MG63 (cell line): ENCODE results near the gene MAGEB6. TPM values are rescaled to one million over a fixed set of nuclear protein-coding genes. Genes with fewer than 3 reads are reported as not detected.
"Not testable (repeated sequence)": the region's sequence is repeated elsewhere in the genome, so short reads cannot be mapped to it uniquely, and the experiment has no call there.

Source experiments
- DNase-seq: peaks from one replicate; pipeline ENCODE4 v3.0.0-alpha.2; 2020
- H3K27me3 ChIP-seq: fragments of 250-450 bp; sonication (Bioruptor Pico); 2 replicates; pipeline ENCODE4 v1.5.1; 2020; ENCODE audit warnings: mild to moderate bottlenecking, moderate library complexity
- H3K36me3 ChIP-seq: fragments of 250-450 bp; sonication (Bioruptor Pico); 2 replicates; pipeline ENCODE4 v1.5.1; 2020; ENCODE audit warnings: mild to moderate bottlenecking, moderate library complexity
- H3K4me3 ChIP-seq: fragments of 250-450 bp; sonication (Bioruptor Pico); 2 replicates; pipeline ENCODE4 v1.5.1; 2020; ENCODE audit warnings: mild to moderate bottlenecking, moderate library complexity
- H3K9me3 ChIP-seq: fragments of 250-450 bp; sonication (Bioruptor Pico); 2 replicates; pipeline ENCODE4 v1.5.1; 2020; ENCODE audit warnings: mild to moderate bottlenecking, moderate library complexity
- total RNA-seq: library from RNA; depleted of rRNA; stranded (reverse); fragments of >200 nt; shearing (Covaris generic); gene quantifications from 2 replicates; pipeline ENCODE4 v1.2.3, GENCODE V29; 2014; ENCODE audit warnings: low replicate concordance; rRNA removed

Gene MAGEB6
- total RNA-seq: not detected in 2 replicates

DNA sequence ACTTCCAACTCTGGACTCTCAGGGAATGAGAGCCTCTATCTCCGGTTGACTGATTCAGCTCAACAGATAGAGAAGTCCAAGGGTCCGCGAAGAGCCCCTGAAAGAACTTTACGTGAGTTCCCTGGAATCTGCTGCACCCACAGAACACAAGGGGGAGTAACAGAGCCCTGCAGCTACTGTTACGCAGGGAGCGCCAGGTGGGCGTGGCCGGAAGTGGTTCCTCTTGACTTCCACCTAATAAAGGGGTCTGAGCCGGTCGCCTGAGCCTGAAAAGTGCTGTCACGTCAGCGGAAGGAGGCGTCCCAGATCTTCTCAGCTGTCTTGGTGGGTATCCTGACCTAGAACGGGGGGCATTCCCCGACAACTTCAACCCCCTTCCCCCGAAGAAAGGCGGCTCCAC, at the start of gene MAGEB6:
TSS of gene MAGEB6 (plus strand) at position 237 of the 400 bp plus-strand sequence. CDS start 1,407 bp downstream, outside the sequence.
- Histone ChIP-seq H3K9me3 (no peaks in the 10 kb centered on the region), H3K4me3 (no peak within 1 kb of the TSS), H3K36me3 (no peaks in the 10 kb centered on the region), H3K27me3 (no peaks in the 10 kb centered on the region)
- DNase-seq: no peak

GRCh38 chrX:26146024-26146423, 46.2 kb upstream of the MAGEB6 start:
- H3K4me3 ChIP-seq: no peak overlapping the region
- no peaks in the 10 kb centered on the region for H3K36me3 ChIP-seq
- H3K9me3 ChIP-seq: no peaks in the 10 kb centered on the region
- DNase-seq: no peak
- H3K27me3 ChIP-seq: no peaks in the 10 kb centered on the region

- Histone ChIP-seq H3K4me3 (no peak within 1 kb of the TSS), H3K27me3 (no peaks in the 10 kb centered on the region), H3K9me3 (no peaks in the 10 kb centered on the region), H3K36me3 (no peaks in the 10 kb centered on the region)
- DNase-seq: no peak
Observed at GRCh38 chrX:26160301-26160700, 31.9 kb upstream of the MAGEB6 start, which contains the start of gene MAGEB6B. Gene MAGEB6B (plus strand): TSS chrX:26160601. CDS start chrX:26160601, 0 bp downstream.

- H3K36me3 ChIP-seq: no peaks in the 10 kb centered on the region
- H3K4me3 ChIP-seq: no peak overlapping the region
- no peaks in the 10 kb centered on the region for H3K27me3 ChIP-seq
- no peak for DNase-seq
- no peaks in the 10 kb centered on the region for H3K9me3 ChIP-seq
Observed at GRCh38 chrX:26203561-26203960, 11.3 kb downstream of the MAGEB6 start.

DNA sequence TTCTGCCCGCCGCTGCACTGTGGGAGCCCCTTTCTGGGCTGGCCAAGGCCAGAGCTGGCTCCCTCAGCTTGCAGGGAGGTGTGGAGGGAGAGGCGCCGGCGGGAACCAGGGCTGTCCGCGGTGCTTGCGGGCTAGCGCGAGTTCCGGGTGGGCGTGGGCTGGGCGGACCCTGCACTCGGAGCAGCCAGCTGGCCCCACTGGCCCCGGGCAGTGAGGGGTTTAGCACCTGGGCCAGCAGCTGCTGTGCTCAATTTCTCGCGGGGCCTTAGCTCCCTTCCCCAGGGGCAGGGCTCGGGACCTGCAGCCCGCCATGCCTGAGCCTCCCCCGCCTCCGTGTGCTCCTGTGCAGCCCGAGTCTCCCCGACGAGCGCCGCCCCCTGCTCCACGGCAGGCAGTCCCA, 12.5 kb downstream of the MAGEB6 start:
- not testable (repeated sequence) for H3K9me3 ChIP-seq, H3K36me3 ChIP-seq, DNase-seq, H3K4me3 ChIP-seq, H3K27me3 ChIP-seq

GRCh38 chrX:26208012-26208411, 15.8 kb downstream of the MAGEB6 start:
- Histone ChIP-seq H3K36me3 (no peaks in the 10 kb centered on the region), H3K9me3 (no peaks in the 10 kb centered on the region)

DNA sequence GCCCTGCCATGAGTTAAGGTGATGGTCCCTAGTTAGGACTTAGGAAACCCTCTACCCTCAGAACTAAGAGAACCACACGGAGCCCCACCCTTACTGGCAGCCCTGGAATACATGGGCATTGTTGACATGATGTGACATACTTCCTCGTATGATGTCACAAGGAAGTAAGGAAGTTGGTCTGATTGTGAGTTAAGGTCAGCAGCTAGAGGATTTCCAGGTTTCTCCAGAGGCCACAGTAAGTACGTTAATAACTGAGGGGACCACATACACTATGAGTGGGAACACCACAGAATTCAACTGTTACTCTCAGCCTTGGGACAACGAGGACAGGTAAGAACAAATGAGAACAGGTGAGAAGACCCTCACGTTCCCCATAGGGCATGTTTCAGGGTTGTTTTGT, 23.6 kb downstream of the MAGEB6 start, which contains the start of gene MAGEB5:
TSS of gene MAGEB5 (plus strand) at position 301 of the 400 bp plus-strand sequence. CDS start 1,133 bp downstream, outside the sequence.
- DNase-seq: no peak
- H3K9me3 ChIP-seq: no peaks in the 10 kb centered on the region
- no peak within 1 kb of the TSS for H3K4me3 ChIP-seq
- no peaks in the 10 kb centered on the region for H3K27me3 ChIP-seq
- H3K36me3 ChIP-seq: no peaks in the 10 kb centered on the region

More at GRCh38 chrX:26208012-26208411, 15.8 kb downstream of the MAGEB6 start:
- Histone ChIP-seq H3K4me3 (no peak overlapping the region), H3K27me3 (no peaks in the 10 kb centered on the region)
- DNase-seq: no peak

DNA sequence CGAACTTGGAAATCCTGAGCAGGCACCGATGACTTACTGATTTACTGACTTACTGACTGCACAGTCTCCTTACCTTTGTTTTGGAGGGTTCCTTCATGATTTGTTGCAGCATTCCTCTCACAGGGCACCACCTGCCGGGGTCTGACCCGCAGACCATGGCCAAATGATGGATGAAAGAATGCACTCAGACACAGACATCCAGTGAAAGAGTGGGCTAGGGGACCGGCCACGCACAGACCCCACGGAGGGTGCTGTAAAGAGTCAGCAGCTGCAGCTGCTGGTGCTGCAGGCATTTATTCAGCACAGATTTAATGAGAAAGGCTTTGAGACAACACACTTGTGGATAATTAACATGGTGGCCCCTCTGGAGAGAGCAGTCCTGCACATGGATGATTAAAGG, 27.1 kb downstream of the MAGEB6 start:
- H3K27me3 ChIP-seq: no peaks in the 10 kb centered on the region
- no peak for DNase-seq
- no peaks in the 10 kb centered on the region for H3K9me3 ChIP-seq

GRCh38 chrX:26234177-26234576, 41.9 kb downstream of the MAGEB6 start:
- Histone ChIP-seq H3K4me3 (no peak overlapping the region), H3K9me3 (no peaks in the 10 kb centered on the region), H3K27me3 (no peaks in the 10 kb centered on the region), H3K36me3 (no peaks in the 10 kb centered on the region)
- DNase-seq: no peak

More for the DNA sequence above, 27.1 kb downstream of the MAGEB6 start:
- no peak overlapping the region for H3K4me3 ChIP-seq
- no peaks in the 10 kb centered on the region for H3K36me3 ChIP-seq

Other genes with a start within 250 kb of the MAGEB6 start
- not detected in 2 replicates for gene MAGEB18, start 54.1 kb upstream of the MAGEB6 start, total RNA-seq
- not detected in 2 replicates for gene MAGEB6B, start 31.8 kb upstream of the MAGEB6 start, total RNA-seq
- not detected in 2 replicates for gene MAGEB5, start 23.7 kb downstream of the MAGEB6 start, total RNA-seq